ENCODE results near the gene GH2. TPM values are rescaled to one million over a fixed set of nuclear protein-coding genes. Genes with fewer than 3 reads are reported as not detected.
"Not testable (repeated sequence)": the region's sequence is repeated elsewhere in the genome, so short reads cannot be mapped to it uniquely, and the experiment has no call there.

Gene GH2
- total RNA-seq, 2 donors from 2014 or later, result not detected

DNA sequence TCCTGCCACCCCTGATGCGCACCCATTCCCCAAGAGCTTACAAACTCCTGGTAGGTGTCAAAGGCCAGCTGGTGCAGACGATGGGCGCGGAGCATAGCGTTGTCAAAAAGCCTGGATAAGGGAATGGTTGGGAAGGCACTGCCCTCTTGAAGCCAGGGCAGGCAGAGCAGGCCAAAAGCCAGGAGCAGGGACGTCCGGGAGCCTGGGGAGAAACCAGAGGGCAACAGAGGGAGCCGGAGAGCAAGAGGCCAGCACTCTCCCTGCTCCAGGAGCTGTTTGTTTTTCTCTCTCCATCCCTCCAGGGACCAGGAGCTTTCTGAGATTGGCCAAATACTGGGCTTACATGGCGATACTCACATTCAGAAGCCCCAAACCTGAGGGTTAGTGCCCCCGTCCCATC lies 36.6 kb upstream of the GH2 start:
- Mint-ChIP-seq H3K4me3 (no peak overlapping the region), H3K9me3 (no peaks in the 10 kb centered on the region), H3K4me1 (peaks cover 6% of the 10 kb centered on the region), H3K27me3 (no peaks in the 10 kb centered on the region), H3K27ac (no peak overlapping the region), H3K36me3 (ENCODE audit: low read depth) (no peaks in the 10 kb centered on the region)
- no peak for ATAC-seq (replicated peaks)

DNA sequence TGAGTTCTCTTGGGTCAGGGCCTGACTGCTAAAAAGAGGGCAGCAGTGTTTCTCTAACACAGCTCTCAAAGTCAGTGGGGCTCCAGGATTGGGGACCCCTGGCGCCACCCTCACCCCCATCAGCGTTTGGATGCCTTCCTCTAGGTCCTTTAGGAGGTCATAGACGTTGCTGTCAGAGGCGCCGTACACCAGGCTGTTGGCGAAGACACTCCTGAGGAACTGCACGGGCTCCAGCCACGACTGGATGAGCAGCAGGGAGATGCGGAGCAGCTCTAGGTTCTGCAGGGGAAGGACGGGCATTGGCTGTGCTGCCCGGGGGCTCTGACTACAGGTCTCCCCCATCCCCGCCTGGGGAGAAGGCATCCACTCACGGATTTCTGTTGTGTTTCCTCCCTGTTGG lies 35.9 kb upstream of the GH2 start:
- Mint-ChIP-seq H3K4me3 (no peak overlapping the region), H3K4me1 (peaks cover 6% of the 10 kb centered on the region), H3K9me3 (no peaks in the 10 kb centered on the region), H3K36me3 (ENCODE audit: low read depth) (no peaks in the 10 kb centered on the region), H3K27ac (no peak overlapping the region), H3K27me3 (no peaks in the 10 kb centered on the region)
- no peak for ATAC-seq (replicated peaks)

DNA sequence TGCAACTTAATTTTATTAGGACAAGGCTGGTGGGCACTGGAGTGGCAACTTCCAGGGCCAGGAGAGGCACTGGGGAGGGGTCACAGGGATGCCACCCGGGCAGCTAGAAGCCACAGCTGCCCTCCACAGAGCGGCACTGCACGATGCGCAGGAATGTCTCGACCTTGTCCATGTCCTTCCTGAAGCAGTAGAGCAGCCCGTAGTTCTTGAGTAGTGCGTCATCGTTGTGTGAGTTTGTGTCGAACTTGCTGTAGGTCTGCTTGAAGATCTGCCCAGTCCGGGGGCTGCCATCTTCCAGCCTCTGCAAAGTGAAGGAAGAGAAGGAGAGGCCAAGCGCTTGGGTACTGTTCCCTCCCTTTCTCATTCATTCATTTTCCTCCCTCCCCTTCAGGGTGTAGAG lies 35.5 kb upstream of the GH2 start:
- ATAC-seq (replicated peaks); H3K9me3 Mint-ChIP-seq; H3K27me3 Mint-ChIP-seq; H3K27ac Mint-ChIP-seq; H3K36me3 Mint-ChIP-seq (ENCODE audit: low read depth); H3K4me3 Mint-ChIP-seq; H3K4me1 Mint-ChIP-seq: not testable (repeated sequence)

DNA sequence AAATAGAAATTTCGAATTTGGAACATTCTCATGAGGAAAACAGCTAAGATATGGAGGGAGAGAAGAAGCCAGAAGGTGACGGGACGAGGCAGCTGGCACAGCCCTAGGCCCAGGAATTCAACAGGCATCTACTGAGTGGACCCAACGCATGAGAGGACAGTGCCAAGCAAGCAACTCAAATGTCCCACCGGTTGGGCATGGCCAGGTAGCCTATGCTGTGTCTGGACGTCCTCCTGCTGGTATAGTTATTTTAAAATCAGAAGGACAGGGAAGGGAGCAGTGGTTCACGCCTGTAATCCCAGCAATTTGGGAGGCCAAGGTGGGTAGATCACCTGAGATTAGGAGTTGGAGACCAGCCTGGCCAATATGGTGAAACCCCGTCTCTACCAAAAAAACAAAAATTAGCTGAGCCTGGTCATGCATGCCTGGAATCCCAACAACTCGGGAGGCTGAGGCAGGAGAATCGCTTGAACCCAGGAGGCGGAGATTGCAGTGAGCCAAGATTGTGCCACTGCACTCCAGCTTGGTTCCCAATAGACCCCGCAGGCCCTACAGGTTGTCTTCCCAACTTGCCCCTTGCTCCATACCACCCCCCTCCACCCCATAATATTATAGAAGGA lies 34.9 kb upstream of the GH2 start:
- Mint-ChIP-seq H3K36me3 (ENCODE audit: low read depth) (no peaks in the 10 kb centered on the region), H3K9me3 (no peaks in the 10 kb centered on the region), H3K27me3 (no peaks in the 10 kb centered on the region), H3K27ac (no peak overlapping the region), H3K4me3 (no peak overlapping the region), H3K4me1 (peaks cover 6% of the 10 kb centered on the region)
- no peak for ATAC-seq (replicated peaks)

DNA sequence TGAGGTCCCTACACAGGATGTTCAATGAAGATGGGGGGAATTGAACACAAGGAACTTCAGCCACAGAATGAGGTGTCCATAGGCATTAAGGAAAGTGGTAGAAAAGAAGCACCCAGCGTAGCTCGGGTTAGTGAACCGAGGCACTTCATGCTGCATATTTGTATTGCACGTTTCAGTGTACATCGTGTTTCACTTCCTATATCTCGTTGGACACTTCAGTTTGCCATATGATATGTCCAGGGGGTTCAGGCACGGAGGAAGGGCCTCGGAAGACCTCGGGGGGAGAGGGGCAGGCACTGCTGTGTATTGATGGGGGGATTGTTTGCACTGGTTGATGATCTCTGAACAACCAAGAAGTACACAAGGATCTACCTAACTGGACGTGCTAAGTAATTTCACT lies 34.0 kb upstream of the GH2 start:
- H3K27me3 Mint-ChIP-seq; H3K4me1 Mint-ChIP-seq; H3K36me3 Mint-ChIP-seq (ENCODE audit: low read depth); ATAC-seq (replicated peaks); H3K4me3 Mint-ChIP-seq; H3K27ac Mint-ChIP-seq; H3K9me3 Mint-ChIP-seq: not testable (repeated sequence)

DNA sequence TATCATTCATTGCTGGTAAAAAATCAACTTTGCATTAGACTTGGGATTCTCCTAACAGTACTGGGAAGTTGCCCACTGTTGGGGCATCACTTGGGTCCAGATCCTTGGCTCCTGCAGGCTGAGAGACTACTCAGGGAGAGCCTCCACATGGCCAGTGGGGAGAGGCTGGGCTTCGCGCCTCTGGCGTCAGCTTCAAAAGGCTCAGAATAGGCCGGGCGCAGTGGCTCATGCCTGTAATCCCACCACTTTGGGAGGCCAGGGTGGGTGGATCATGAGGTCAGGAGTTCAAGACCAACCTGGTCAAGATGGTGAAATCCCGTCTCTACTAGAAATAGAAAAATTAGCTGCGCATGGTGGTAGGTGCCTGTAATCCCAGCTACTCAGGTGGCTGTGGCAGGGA lies 32.7 kb upstream of the GH2 start:
- Mint-ChIP-seq H3K27ac (no peak overlapping the region), H3K36me3 (ENCODE audit: low read depth) (no peaks in the 10 kb centered on the region), H3K9me3 (no peaks in the 10 kb centered on the region), H3K4me3 (no peak overlapping the region), H3K4me1 (peaks cover 6% of the 10 kb centered on the region), H3K27me3 (no peaks in the 10 kb centered on the region)
- no peak for ATAC-seq (replicated peaks)

DNA sequence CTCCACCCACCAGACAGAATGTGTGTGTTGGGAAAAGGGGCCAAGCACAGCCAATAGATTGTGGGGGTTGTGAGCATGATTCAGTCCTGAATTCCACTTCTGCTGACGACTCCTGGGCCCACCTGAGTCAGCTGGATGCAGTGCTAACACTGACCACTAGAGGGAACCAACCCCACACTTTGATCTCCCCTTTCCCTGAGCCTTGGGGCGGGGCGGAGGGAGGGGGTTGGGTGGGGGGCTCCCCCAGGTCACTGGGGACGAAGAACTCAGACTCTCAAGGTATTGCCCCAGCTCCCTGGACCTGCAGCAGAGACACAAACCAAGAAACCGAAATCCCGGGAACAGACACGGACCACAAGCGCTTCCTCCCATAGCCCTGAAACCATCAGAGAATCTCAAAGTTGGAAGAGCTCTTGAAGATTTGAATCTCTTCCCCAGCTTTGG lies 29.9 kb upstream of the GH2 start:
- no peak overlapping the region for H3K27ac Mint-ChIP-seq
- H3K4me1 Mint-ChIP-seq, result no peaks in the 10 kb centered on the region
- H3K4me3 Mint-ChIP-seq, result no peak overlapping the region
- H3K27me3 Mint-ChIP-seq, result no peaks in the 10 kb centered on the region
- no peaks in the 10 kb centered on the region for H3K9me3 Mint-ChIP-seq
- peak; percentile 64 for ATAC-seq (replicated peaks)
- no peaks in the 10 kb centered on the region for H3K36me3 Mint-ChIP-seq (ENCODE audit: low read depth)

DNA sequence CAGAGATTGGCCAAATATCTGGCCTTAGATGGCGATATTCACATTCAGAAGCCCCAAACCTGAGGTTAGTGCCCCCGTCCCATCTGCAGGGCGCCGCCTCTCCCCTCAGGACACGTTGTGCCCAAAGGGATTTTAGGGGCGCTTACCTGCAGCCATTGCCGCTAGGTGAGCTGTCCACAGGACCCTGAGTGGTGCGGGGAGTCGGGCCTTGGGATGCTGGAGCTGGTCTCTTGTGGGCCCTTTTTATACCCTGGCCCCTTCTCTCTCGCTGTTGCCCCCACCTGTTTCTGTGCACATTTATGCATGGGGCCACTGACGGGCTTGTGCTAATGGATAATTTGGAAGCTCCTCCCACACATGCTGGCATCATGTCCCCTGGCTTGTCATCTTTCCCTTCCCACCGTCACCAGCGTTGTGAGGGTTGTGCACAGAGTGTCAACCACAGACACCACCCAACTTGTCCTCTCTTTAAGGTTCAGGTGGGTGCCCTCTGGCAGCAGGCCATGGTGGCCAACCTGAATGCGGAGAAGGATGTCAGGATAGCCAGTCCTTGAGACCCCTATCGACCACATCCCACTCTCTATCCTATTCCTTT lies 29.4 kb upstream of the GH2 start, which contains the start of gene CSHL1:
Gene CSHL1 (minus strand): TSS at position 218 of the 595 bp plus-strand sequence. CDS start 62 bp downstream, at position 156.
- H3K4me3 Mint-ChIP-seq, result no peak within 1 kb of the TSS
- ATAC-seq (replicated peaks), result no peak
- peak within 1 kb of the TSS; percentile 73 for H3K27ac Mint-ChIP-seq
- H3K27me3 Mint-ChIP-seq, result no peaks in the 10 kb centered on the region
- no peaks in the 10 kb centered on the region for H3K9me3 Mint-ChIP-seq
- H3K4me1 Mint-ChIP-seq, result no peaks in the 10 kb centered on the region
- no peaks in the 10 kb centered on the region for H3K36me3 Mint-ChIP-seq (ENCODE audit: low read depth)

DNA sequence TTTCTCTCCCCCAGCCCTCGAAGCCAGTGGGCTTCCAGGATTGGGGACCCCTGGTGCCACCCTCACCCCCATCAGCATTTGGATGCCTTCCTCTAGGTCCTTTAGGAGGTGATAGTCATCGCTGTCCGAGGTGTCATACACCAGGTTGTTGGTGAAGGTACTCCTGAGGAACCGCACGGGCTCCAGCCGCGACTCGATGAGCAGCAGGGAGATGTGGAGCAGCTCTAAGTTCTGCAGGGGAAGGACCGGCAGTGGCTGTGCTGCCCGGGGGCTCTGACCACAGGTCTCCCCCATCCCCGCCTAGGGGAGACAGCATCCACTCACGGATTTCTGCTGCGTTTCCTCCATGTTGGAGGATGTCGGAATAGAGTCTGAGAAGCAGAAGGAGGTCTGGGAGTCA lies 28.4 kb upstream of the GH2 start:
- no peaks in the 10 kb centered on the region for H3K4me1 Mint-ChIP-seq
- no peaks in the 10 kb centered on the region for H3K9me3 Mint-ChIP-seq
- no peaks in the 10 kb centered on the region for H3K27me3 Mint-ChIP-seq
- H3K36me3 Mint-ChIP-seq (ENCODE audit: low read depth), result no peaks in the 10 kb centered on the region
- ATAC-seq (replicated peaks), result no peak
- no peak overlapping the region for H3K4me3 Mint-ChIP-seq
- H3K27ac Mint-ChIP-seq, result no peak overlapping the region

DNA sequence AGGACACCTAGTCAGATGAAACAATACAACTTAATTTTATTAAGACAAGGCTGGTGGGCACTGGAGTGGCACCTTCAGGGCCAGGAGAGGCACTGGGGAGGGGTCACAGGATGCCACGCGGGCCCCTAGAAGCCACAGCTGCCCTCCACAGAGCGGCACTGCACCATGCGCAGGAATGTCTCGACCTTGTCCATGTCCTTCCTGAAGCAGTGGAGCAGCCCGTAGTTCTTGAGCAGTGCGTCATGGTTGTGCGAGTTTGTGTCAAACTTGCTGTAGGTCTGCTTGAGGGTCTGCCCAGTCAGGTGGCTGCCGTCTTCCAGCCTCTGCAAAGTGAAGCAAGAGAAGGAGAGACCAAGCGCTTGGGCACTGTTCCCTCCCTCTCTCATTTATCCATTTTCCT lies 27.8 kb upstream of the GH2 start:
- not testable (repeated sequence) for H3K4me1 Mint-ChIP-seq; H3K4me3 Mint-ChIP-seq; H3K27ac Mint-ChIP-seq; H3K9me3 Mint-ChIP-seq; ATAC-seq (replicated peaks); H3K36me3 Mint-ChIP-seq (ENCODE audit: low read depth); H3K27me3 Mint-ChIP-seq

DNA sequence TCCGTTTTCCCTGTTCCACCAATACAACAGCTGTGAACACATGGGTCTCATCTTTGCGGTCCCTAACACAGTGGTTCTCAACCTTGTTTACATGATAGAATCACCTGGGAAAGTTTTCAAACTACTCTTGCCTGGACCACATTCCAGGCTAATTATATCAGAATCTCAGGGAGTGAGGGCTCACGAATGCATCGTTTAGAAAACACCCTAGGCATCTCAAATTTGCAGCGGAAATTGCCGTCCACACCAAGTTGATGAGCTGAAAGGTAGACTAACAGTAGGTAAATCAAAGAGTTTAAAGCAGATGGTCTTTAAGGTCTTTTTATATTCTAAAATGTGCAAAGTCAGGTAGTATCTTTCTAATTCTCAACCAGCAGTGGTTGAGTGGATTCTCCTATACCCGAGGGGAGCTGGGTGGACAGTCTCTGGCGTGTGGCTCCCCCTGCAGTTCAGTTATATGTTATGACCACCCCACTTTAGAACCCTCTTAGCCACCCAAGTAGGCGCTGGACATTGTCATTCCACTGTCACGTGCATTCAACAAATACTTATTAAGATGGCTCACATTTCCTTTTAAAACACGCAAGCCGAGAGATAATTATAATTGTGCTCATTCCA lies 25.5 kb upstream of the GH2 start:
- H3K4me1 Mint-ChIP-seq; H3K36me3 Mint-ChIP-seq (ENCODE audit: low read depth); H3K4me3 Mint-ChIP-seq; H3K27ac Mint-ChIP-seq; H3K27me3 Mint-ChIP-seq; H3K9me3 Mint-ChIP-seq: not testable (repeated sequence)
- peak; percentile 65 for ATAC-seq (replicated peaks)

DNA sequence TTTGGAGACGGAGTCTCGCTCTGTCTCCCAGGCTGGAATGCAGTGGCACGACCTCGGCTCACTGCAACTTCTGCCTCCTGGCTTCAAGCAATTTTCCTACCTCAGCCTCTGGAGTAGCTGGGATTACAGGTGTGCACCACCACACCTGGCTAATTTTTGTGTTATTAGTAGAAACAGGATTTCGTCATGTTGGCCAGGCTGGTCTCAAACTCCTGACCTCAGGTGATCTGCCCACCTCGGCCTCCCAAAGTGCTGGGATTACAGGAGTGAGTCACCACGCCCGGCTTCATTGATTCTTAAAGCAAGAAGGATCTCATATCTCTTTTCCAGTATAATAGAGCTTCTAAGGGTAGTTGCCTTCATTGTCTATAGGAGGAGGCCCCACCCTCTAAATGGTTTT lies 23.1 kb upstream of the GH2 start:
- not testable (repeated sequence) for H3K27me3 Mint-ChIP-seq; H3K4me3 Mint-ChIP-seq; ATAC-seq (replicated peaks); H3K27ac Mint-ChIP-seq; H3K36me3 Mint-ChIP-seq (ENCODE audit: low read depth); H3K9me3 Mint-ChIP-seq; H3K4me1 Mint-ChIP-seq

DNA sequence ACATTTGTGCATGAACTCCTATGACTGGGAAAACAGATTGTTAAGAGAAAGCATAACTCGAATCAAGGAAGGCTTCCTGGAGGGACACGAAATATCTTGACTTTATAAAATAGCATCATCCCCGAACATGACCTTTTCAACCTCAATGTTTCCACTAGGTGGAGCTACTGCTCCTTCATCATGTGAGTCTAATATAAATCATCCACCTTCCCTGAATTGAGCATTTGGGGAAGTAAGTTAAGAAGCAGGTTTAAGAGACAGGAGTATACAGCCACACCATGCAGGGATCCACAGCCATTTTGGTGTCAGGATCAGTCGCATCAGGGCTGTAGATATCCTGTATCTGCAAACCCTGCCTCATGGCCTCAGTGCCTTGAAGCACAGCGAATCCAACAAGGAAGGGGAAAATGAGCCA lies 22.1 kb upstream of the GH2 start:
- Mint-ChIP-seq H3K4me1 (peaks cover 14% of the 10 kb centered on the region), H3K27ac (peak overlapping the region; percentile 67)
- ATAC-seq (replicated peaks), result peak; percentile 37
- not testable (repeated sequence) for H3K9me3 Mint-ChIP-seq; H3K27me3 Mint-ChIP-seq; H3K36me3 Mint-ChIP-seq (ENCODE audit: low read depth); H3K4me3 Mint-ChIP-seq

DNA sequence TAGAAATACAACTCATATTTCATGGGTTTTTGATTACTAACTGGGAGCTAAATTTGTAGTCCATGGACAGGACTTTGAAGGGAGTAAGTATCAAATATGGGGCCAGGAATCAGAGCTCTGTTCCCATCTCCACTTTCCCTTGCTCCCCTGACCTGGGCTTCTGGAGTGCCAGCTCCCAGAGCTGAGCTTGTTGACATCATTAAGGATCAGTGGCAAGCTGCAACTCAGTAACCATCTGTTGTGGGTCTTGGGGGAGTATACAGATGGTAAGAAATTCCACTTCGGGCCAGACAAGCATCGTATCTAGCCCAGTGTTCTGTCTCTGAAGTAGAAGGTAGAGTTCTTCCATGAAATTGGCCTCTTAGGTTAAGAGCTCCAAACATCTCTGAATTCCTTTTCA lies 20.2 kb upstream of the GH2 start:
- H3K9me3 Mint-ChIP-seq, result not testable (repeated sequence)

More for the DNA sequence above, 20.2 kb upstream of the GH2 start:
- H3K4me3 Mint-ChIP-seq; H3K27ac Mint-ChIP-seq; H3K36me3 Mint-ChIP-seq (ENCODE audit: low read depth); ATAC-seq (replicated peaks); H3K27me3 Mint-ChIP-seq: not testable (repeated sequence)
- H3K4me1 Mint-ChIP-seq, result peaks cover 14% of the 10 kb centered on the region
